Measurements from ENCODE around the gene POMP. TPM values are rescaled to one million over a fixed set of nuclear protein-coding genes. Genes with fewer than 3 reads are reported as not detected.

Gene POMP
- total and polyA plus RNA-seq, 7 experiments from 2014 or later: 18.8 to 97.0 (median 25.2) TPM

DNA sequence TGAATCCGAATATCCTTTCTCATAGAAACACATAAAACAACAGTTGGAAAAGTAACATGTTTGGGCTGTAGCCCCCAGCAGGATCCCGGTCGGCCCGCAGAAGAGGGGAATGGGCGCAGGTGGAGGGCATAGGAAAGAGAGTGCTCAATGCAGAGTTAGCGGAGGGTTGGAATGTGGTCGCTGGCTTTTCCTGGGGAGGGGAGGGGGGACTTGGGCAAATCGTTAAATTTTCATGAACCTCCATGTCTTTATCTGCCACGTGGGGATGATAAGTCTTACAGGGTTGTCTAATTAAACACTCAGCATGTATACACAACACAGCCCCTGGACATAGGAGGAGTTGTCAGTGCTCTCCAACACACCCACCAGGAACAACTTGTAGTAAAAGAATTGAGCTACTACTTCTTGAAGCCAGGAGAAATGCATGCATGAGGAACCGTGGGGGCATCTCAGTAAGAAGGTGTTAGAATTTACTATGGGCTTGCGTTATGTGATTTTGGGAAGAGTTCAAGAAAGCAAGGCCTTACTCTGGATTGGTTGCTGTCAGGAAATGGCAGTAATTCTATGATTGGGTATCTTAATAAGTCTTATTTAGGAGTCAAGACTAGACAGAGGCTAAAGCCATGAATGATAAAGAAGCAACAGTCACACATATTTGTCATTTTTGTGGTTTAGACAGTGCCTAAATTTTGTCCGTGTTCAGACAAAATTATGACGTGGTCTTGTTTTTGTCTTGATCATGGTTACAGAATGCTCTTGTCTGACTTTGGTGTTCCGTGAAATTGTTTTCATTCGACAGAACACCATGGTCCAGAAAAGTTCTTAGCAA, 60.5 kb downstream of the POMP start:
- intact Hi-C loops (cut with micrococcal nuclease): loop anchor here (1.0 to 10.0 kb wide), 12 partner anchors 37 to 1295 kb away; partner anchors contain the start of genes POMP (in 2 of the 2), FLT1 (in 1 of the 2), GTF3A (in 1 of the 2) and LNX2 (in 1 of the 2)
- H3K27me3 Mint-ChIP-seq: peaks cover 0 to 12% (median 0%) of the 10 kb centered on the region in 5 donors
- Histone ChIP-seq H3K27ac (ENCODE audit: low read depth, low read length) (peak overlapping the region; percentile 78), H3K27me3 (ENCODE audit: control insufficient read depth in 2 of 2, insufficient read depth in 2 of 2, low read length in 2 of 2) (no peaks in the 10 kb centered on the region), H3K9me3 (ENCODE audit: control insufficient read depth in 2 of 3, low read length in 3 of 3) (no peaks in the 10 kb centered on the region), H3K4me1 (ENCODE audit: control insufficient read depth in 2 of 2, insufficient read depth in 2 of 2, low read length in 2 of 2) (peaks cover 11 to 14% of the 10 kb centered on the region in 2 donors), H3K4me3 (ENCODE audit: low read length) (peak overlapping the region; percentile 81), H3K36me3 (ENCODE audit: control insufficient read depth in 2 of 3, insufficient read depth in 3 of 3, low read length in 3 of 3) (peaks cover 0 to 8% (median 0%) of the 10 kb centered on the region in 3 experiments)
- H3K27ac Mint-ChIP-seq: peak overlapping the region; percentile 90 to 96 (median 94)
- peaks cover 27 to 48% (median 38%) of the 10 kb centered on the region in 7 donors for H3K4me1 Mint-ChIP-seq
- CTCF ChIA-PET: no interaction called here
- peaks cover 0 to 16% (median 3%) of the 10 kb centered on the region in 5 donors for H3K36me3 Mint-ChIP-seq
- POLR2A ChIA-PET: interaction anchor here (0.6 to 3.8 kb wide), 4 partner anchors 35 to 1274 kb away, joined by 3 to 20 read pairs (median 6); partner anchors contain the start of gene POMP
- H3K9me3 Mint-ChIP-seq: peaks cover 0 to 3% (median 0%) of the 10 kb centered on the region in 11 donors
- DNase-seq (peak in 1 of 9 donors; percentile 3), ATAC-seq (no peak)
- peak overlapping the region; percentile 89 to 97 (median 95) for H3K4me3 Mint-ChIP-seq

DNA sequence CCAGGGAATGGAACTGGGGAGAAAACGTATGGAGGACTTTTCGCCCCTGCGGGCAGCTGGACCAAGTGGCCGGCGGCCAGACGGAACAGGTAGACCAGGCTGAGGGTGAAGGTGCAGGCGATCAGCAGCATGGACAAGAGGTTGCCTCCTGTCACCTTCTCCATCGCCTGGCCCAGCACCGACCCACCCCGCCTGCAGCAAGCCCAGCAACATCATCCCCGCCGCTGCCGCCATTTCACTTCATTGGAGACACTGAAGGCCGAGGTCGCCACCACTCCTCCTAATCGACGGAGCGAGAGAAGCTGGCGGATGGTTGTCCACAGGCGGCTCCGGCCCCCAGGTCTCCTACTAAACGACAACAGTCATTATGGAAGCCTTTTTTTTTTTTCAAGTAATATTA, 64.9 kb downstream of the POMP start:
- ATAC-seq: no peak
- H3K9me3 Mint-ChIP-seq: no peaks in the 10 kb centered on the region
- ChIA-PET CTCF (no interaction called here), POLR2A (no interaction called here)
- no peak for DNase-seq
- intact Hi-C loops (cut with micrococcal nuclease): no loop called here
- no peak overlapping the region for H3K27ac Mint-ChIP-seq
- no peaks in the 10 kb centered on the region for H3K27me3 ChIP-seq (ENCODE audit: control insufficient read depth in 2 of 2, insufficient read depth in 2 of 2, low read length in 2 of 2)
- peaks cover 8 to 17% (median 10%) of the 10 kb centered on the region in 7 donors for H3K4me1 Mint-ChIP-seq
- H3K27me3 Mint-ChIP-seq: peaks cover 9 to 27% (median 11%) of the 10 kb centered on the region in 5 donors
- H3K4me3 ChIP-seq (ENCODE audit: low read length): no peak overlapping the region
- H3K36me3 ChIP-seq (ENCODE audit: control insufficient read depth in 2 of 3, insufficient read depth in 3 of 3, low read length in 3 of 3): no peaks in the 10 kb centered on the region
- H3K4me3 Mint-ChIP-seq: no peak overlapping the region
- H3K36me3 Mint-ChIP-seq: peaks cover 0 to 3% (median 0%) of the 10 kb centered on the region in 5 donors
- H3K27ac ChIP-seq (ENCODE audit: low read depth, low read length): no peak overlapping the region
- no peaks in the 10 kb centered on the region for H3K9me3 ChIP-seq (ENCODE audit: control insufficient read depth in 2 of 3, low read length in 3 of 3)
- no peaks in the 10 kb centered on the region for H3K4me1 ChIP-seq (ENCODE audit: control insufficient read depth in 2 of 2, insufficient read depth in 2 of 2, low read length in 2 of 2)

DNA sequence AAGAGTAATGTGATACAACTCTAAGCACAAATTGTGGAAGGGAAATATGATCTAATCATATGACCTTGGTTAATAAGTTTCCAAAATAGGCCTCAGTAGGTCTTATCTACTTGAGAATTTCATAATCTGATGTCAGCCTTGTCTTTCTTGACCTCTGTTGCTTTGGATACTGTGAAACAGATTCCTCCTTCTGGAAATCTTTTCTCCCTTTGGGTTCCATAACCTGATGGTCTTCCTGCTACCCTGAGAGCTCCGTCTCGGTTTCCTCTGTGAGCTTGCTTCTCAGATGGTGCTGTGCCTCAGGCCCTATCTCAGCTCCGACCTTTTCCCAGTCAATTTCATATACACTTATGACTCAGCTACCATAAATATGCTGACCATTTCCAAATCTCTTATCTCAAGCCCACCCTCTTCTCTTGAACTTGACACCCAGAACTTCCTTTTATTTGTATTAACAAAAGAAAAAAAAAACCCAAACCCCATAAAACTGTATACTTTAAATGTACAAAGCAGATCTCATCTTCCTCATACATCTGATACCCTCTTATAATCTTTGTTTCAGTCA, 66.2 kb downstream of the POMP start:
- Mint-ChIP-seq H3K27ac (no peak overlapping the region), H3K4me1 (peaks cover 0 to 3% (median 0%) of the 10 kb centered on the region in 7 donors), H3K9me3 (no peaks in the 10 kb centered on the region), H3K4me3 (no peak overlapping the region), H3K27me3 (peaks cover 9 to 28% (median 14%) of the 10 kb centered on the region in 5 donors), H3K36me3 (peaks cover 0 to 3% (median 0%) of the 10 kb centered on the region in 5 donors)
- Histone ChIP-seq H3K27ac (ENCODE audit: low read depth, low read length) (no peak overlapping the region), H3K4me3 (ENCODE audit: low read length) (no peak overlapping the region), H3K36me3 (ENCODE audit: control insufficient read depth in 2 of 3, insufficient read depth in 3 of 3, low read length in 3 of 3) (no peaks in the 10 kb centered on the region), H3K9me3 (ENCODE audit: control insufficient read depth in 2 of 3, low read length in 3 of 3) (no peaks in the 10 kb centered on the region), H3K27me3 (ENCODE audit: control insufficient read depth in 2 of 2, insufficient read depth in 2 of 2, low read length in 2 of 2) (no peaks in the 10 kb centered on the region), H3K4me1 (ENCODE audit: control insufficient read depth in 2 of 2, insufficient read depth in 2 of 2, low read length in 2 of 2) (no peaks in the 10 kb centered on the region)
- POLR2A ChIA-PET: no interaction called here
- intact Hi-C loops (cut with micrococcal nuclease): no loop called here
- no peak for DNase-seq
- no peak for ATAC-seq
- CTCF ChIA-PET: no interaction called here

Other genes with a start within 250 kb of the POMP start
- gene FLT1, start 164.0 kb upstream of the POMP start, total RNA-seq: 1 to 10 TPM; 1.7 to 2.7 (median 2.3) TPM
- gene FLT1, start 164.0 kb upstream of the POMP start, polyA plus RNA-seq: 1 to 10 TPM; 1.7 to 2.2 TPM
- 10 to 100 TPM; 11.1 to 23.6 (median 12.0) TPM for gene SLC46A3, start 59.8 kb downstream of the POMP start, total RNA-seq
- gene SLC46A3, start 59.8 kb downstream of the POMP start, polyA plus RNA-seq: 10 to 100 TPM; 34.2 to 39.8 TPM
- under 1 TPM in 2 of 5 experiments, not detected in 3; 0.05 to 0.83 TPM for gene MTUS2, start 161.2 kb downstream of the POMP start, total RNA-seq
- gene MTUS2, start 161.2 kb downstream of the POMP start, polyA plus RNA-seq: not detected

Measured in naive thymus-derived CD4-positive, alpha-beta T cell (primary cell).